HG03457 (cell line): Measurements from ENCODE around the gene PCDH1.

ENCODE experiments used
- ATAC-seq: cut with Tn5 transposase; IDR thresholded peaks from one replicate; pipeline ENCODE4 v1.9.1; 2021; ENCODE audit warnings: moderate number of reproducible peaks; ENCODE audit not compliant: unreplicated experiment

PCDH1 gene

DNA sequence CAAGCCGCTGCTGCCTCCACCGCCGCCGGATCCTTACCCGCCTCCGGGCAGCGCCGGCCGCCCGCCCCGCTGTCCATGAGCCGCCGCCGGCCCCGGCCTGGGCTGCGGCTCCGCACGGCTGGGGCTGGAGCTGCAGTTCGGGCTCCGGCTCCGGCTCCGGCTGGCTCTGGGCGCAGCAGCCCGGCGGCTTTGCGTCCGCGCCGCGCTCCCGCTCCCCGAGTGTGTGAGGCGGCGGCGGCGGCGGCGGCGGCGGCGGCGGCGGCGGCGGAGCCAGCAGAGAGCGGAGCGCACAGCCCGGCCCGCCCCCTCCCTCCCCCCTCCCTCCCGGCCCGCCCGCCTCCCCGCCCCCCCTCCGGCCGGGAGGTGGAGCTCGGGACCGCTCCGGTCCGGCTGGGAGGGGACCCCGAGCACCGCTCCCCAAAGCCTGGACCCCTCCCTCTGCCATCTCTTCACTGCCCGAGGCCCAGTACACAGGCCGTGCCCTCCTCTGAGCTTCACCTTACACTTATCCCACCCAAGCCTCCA lies at the start of gene PCDH1:
Gene PCDH1 (minus strand): TSS at position 225 of the 525 bp plus-strand sequence. CDS start 148 bp downstream, at position 77.
- no peak for ATAC-seq

- no peak for ATAC-seq
These were observed 48.2 kb upstream of the PCDH1 start for GRCh38 chr5:141926434-141926833.

GRCh38 chr5:141923448-141924313 lies 45.5 kb upstream of the PCDH1 start, which contains the start of gene DELE1:
TSS of gene DELE1 (plus strand) at chr5:141923871. CDS start at chr5:141923942, 71 bp downstream.
- peak; percentile 96 for ATAC-seq

GRCh38 chr5:141922827-141923447 lies 44.7 kb upstream of the PCDH1 start:
- peak; percentile 3 for ATAC-seq

DNA sequence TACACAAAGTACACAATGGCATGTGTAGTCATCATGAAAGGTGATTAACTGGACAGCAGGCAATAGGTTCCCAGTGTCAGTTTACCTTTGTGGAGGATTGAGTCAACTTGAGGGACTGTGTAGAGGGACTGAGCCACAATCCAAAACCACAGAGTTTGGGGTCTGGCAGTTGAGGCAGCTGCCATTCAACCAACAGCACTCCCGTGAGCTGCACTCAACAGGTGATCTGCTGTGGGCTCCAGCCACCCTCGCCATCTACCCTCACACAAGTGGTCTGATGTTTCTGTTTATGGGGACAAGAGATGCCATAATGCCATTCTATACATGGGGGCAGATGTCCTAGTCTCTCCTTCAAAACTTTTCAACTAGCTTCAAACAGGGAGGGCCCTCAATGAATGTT lies 42.6 kb upstream of the PCDH1 start:
- no peak for ATAC-seq

DNA sequence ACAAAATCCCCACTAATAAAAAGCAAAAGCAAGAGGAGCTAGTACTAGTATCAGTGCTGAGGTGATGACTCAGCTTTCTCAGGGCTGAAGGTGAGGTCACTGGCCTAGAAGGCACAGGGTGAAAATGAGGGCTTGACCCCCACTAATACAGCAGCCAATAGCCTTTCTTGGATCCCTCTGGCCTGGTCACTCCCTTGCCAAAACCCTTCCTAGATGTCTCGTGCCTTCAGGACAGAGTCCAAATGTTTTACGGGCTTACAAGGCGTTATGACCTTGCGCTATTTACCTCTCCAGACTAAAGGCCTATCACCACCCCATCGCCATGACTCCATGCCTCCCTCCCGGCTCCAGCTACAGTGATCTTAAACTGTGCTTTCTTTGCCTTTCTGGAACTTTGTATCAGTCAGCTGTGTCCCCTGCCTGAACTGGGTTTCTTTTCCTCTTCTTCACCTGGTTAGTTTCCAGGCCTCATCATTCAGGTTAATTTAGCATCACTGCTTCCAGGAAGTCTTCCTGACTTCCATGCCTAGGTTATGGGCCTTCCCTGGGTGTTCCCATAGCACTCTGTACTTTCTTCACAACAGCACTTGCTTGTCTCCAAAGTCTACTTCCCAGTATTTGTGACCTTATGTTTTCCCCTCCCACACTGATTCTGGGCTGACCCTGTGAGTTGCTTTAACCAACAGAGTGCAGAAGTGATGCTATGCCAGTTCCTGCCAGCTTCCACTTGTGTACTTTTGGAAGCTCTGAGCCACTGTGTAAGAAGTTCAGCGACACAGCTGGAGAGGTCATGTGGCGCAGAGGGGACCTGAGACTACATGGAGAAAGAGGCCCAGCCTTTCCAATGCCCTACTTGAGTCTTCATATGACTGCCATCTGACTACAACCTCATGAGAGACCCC lies 41.3 kb upstream of the PCDH1 start:
- ATAC-seq, result no peak

GRCh38 chr5:141917760-141918159 lies 39.5 kb upstream of the PCDH1 start:
- ATAC-seq, result no peak

GRCh38 chr5:141916522-141916921 lies 38.3 kb upstream of the PCDH1 start:
- ATAC-seq, result no peak

DNA sequence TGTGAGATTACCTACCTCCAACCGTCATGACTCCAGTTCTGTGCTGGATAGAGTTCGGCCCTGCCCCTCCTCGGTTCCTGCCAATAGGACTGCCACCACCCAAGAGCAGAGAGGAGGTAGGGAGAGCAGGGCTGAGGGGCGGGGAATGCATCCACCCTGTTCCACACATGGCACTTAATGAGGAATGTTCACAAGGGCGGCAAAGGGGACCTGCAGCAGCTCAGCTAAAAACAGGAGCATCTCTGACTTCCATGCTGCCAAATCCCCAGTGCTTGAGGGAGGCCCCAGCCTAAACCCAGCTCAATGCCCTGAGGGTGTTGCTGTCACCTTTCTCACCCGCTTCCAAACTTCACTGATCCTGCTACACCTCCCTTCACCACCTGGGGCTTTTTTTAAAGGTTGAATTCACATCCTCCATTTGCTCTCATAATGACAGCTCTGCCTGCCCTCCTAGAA lies 37.7 kb upstream of the PCDH1 start:
- no peak for ATAC-seq

DNA sequence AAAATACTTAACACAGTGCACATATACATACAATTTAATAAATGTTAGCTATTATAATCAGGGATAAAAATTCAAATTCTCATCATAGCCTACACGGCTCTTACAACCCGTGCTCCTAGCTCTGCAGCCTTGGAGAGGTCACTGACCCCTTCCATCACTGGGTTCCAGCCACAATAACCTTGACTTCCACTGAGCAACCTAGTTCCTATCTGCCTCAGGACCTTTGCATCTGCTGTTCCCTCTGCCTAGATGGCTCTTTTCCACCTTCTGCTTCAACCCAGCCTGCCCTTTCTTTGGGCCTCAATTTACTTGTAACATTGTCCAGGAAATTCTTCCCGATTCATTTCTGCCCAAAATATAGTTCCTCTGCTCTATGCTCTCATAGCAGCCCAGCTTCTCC lies 36.6 kb upstream of the PCDH1 start:
- ATAC-seq, result no peak

DNA sequence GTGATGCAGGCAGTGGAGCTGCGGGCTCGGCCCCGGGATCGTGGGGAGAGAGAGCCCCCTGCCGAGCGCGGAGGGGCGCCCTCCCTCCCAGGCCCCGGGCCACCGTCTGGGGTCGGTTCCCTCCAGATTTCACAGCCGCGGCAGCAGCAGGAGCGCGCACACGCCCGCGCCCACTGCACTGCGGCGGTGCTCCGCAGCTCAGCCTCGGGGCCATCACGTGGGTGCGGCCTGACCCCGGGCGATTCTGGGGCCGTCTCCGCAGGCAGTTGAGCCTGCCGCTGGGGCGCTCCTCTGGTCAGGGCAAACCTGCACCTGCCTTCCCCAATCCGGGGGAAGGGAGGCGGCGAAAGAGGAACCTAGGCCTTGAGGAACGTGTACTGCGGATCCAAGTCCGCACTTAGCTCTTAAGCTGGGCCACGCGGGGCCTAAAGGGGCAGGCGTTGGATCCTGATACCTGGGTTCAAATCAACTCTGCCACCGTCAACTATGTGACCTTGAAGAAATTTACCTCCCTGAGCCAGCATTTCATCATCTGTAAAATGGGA lies 36.1 kb upstream of the PCDH1 start:
- ATAC-seq, result no peak

DNA sequence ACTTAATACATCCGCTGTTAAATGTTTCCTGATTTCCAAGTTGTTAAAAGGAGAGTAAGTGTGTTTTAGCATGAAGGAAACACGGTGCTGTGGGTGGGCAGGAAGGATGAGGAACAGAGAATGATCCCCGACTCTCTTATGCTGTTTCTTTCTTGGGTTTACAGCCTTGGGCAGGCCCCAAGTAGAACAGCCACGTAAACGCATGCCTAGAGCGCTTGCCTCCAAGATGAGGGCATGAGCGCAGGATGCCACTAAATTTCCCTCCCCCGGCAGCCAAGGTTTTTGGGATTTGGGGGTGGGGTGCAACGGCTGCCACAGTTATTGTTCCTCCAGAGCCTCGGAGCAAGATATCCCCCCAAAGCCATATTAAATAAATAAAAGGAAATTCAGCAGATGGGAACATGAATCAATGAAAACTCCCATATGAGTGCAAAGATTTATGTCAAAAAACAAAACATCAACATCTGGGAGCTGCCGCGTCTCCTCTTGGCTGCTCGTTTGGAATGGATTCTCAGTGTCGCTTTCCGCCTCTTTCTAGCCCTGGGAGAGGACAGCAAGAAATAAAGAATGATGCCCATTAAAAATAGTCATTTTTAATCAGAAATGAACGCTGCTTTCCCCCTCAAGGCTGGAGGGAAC lies 35.5 kb upstream of the PCDH1 start:
- ATAC-seq, result no peak

GRCh38 chr5:141910271-141910673 lies 32.1 kb upstream of the PCDH1 start:
- ATAC-seq, result no peak

GRCh38 chr5:141909212-141909611 lies 31.0 kb upstream of the PCDH1 start:
- no peak for ATAC-seq

- no peak for ATAC-seq
These were observed 30.6 kb upstream of the PCDH1 start for GRCh38 chr5:141908796-141909195.

DNA sequence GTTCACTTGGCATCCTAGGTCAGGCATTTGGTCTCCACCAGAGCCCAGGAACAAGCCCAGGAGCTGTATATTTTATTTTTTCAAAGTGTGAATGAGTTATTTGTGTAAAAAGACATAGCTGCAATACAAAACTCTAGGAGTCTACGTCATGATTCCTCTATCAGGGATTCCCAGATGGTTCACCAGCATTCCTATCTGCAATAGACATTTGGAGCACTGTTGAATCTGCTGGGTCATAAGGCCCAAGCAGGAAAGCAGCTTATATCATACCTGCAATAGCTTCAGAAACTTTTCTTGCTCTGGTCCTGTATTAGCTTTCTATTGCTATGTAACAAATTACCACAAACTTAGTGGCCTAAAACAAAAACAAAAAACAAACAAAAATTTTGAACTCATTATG lies 28.8 kb upstream of the PCDH1 start:
- no peak for ATAC-seq

DNA sequence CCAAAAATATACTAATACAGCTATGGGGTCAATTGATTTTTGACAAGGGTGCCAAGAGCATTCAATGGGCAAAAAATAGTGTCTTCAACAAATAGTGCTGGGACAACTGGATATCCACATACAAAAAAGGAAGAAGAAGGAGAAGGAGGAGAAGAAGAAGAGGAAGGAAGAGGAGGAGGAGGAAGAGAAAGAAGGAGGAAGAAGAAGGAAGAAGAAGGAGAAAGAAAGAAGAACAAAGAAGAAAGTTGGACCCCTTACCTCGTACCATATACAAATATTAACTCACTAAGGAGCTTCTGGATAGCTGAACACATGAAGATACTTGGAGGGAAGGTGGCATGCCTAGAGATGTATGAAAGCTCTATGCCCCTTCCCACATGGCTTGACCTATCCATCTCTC lies 28.3 kb upstream of the PCDH1 start:
- no peak for ATAC-seq

DNA sequence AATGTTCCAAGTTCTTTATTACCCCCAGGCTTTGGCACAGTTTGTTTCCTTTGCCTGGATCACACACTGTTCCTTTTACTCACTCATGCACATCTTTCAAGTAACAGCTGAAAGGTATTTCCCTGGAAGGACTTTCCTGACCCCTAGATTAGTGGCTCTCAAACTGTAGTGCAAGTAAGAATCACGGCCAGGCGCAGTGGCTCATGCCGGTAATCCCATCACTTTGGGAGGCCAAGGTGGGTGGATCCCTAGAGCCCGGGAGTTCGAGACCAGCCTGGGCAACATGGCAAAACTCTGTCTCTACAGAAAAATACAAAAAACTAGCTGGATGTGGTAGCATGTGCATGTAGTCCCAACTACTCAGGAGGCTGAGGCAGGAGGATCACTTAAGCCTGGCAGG lies 26.3 kb upstream of the PCDH1 start:
- no peak for ATAC-seq

GRCh38 chr5:141903261-141903660 lies 25.1 kb upstream of the PCDH1 start:
- ATAC-seq, result no peak
